Spleen (tissue), 7 donors: ENCODE measurements around the gene TAS2R43.

Experiments used
- POLR2A ChIP-seq, 3 donors: fragments of 450-650 bp; IDR thresholded peaks; one replicate each; pipeline ENCODE4 v1.5.1; 2017; ENCODE audit warnings: antibody characterized with exemption in 3 of 3, mild to moderate bottlenecking in 1 of 3
- POLR2AphosphoS5 ChIP-seq, 3 donors: sonication (generic); formaldehyde crosslinking; IDR thresholded peaks; one replicate each; pipeline ENCODE4 v1.5.1; 2017; ENCODE audit warnings: antibody characterized with exemption in 3 of 3
- TF ChIP-seq, protein P1 (sequence below), 11 experiments: fragments of 200-600 bp in 7 of 11; fragments of 450-650 bp in 4 of 11; sonication (generic) in 4 of 11; IDR thresholded peaks in 8 of 11; conservative IDR thresholded peaks in 3 of 11; 1 replicate in 7 of 11; 2 replicates in 4 of 11; pipeline versions ENCODE4 v1.4.0 to v1.8.0; 2016 to 2021; ENCODE audit warnings: antibody characterized with exemption in 11 of 11, inconsistent platforms in 4 of 11, mild to moderate bottlenecking in 1 of 11
- donor health status: DM: no; HTN: no; CAD: no; lungs with moderate emphysema.
- donor health status: DM: no; HTN: no; CAD: no.
- donor health status: DM: no; HTN: no; CAD: no.

DNA sequence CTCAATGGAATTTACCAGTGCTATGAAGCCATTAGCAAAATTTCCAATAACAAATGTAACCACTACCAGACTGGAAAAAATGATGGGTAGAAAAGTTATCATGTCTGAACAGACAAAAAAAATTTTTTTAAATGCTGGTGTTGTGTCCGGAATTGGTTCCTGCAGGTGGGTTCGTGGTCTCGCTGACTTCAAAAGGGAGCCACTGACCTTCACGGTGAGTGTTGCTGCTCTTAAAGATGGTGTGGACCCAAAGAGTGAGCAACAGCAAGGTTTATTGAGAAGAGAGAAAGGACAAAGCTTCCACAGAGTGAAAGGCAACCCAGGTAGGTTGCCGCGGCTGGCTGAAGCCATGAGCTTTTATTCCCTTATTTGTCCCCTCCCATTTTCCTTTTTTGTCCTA, at the start of gene TAS2R43:
- TF ChIP-seq POLR2A (IDR thresholded peaks at IDR 0.05) (no peak), POLR2AphosphoS5 (IDR thresholded peaks at IDR 0.05) (no peak)
- TF ChIP-seq, protein P1, sequence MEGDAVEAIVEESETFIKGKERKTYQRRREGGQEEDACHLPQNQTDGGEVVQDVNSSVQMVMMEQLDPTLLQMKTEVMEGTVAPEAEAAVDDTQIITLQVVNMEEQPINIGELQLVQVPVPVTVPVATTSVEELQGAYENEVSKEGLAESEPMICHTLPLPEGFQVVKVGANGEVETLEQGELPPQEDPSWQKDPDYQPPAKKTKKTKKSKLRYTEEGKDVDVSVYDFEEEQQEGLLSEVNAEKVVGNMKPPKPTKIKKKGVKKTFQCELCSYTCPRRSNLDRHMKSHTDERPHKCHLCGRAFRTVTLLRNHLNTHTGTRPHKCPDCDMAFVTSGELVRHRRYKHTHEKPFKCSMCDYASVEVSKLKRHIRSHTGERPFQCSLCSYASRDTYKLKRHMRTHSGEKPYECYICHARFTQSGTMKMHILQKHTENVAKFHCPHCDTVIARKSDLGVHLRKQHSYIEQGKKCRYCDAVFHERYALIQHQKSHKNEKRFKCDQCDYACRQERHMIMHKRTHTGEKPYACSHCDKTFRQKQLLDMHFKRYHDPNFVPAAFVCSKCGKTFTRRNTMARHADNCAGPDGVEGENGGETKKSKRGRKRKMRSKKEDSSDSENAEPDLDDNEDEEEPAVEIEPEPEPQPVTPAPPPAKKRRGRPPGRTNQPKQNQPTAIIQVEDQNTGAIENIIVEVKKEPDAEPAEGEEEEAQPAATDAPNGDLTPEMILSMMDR (IDR thresholded peaks at IDR 0.05 in 8 of 11, conservative IDR thresholded peaks at IDR 0.05 in 3 of 11) = no peak
